Measurements from ENCODE around the gene SLC9A9. TPM values are rescaled to one million over a fixed set of nuclear protein-coding genes. Genes with fewer than 3 reads are reported as not detected.
"Not testable (repeated sequence)": the region's sequence is repeated elsewhere in the genome, so short reads cannot be mapped to it uniquely, and the experiment has no call there.

SLC9A9 gene
- total and polyA plus RNA-seq, 8 donors, result 0.58 to 29.7 (median 14.0) TPM

- TF ChIP-seq POLR2AphosphoS5 (IDR thresholded peaks at IDR 0.05), result peak in 2 of 3 donors; percentile 50 to 58
- TF ChIP-seq POLR2A (IDR thresholded peaks at IDR 0.05), result no peak
- Histone ChIP-seq H3K27me3 (no peaks in the 10 kb centered on the region), H3K4me1 (peaks cover 0 to 57% (median 9%) of the 10 kb centered on the region in 4 donors), H3K9me3 (no peaks in the 10 kb centered on the region), H3K4me3 (no peak overlapping the region), H3K27ac (peak overlapping the region in 4 of 5 donors; percentile 22 to 74 (median 70)), H3K36me3 (no peaks in the 10 kb centered on the region)
- intact Hi-C loops (cut with DNase I; ENCODE audit: low total_unique reads), result no loop called here
- WGBS, 5 donors, result 50 to 75% (median 57%) methylated on average over 3 of the region's 3 CpGs
- DNase-seq, result peak in 1 of 2 donors; percentile 88
Observed at GRCh38 chr3:143809121-143809621, 39.1 kb downstream of the SLC9A9 start.

- DNase-seq, result no peak
- intact Hi-C loops (cut with DNase I; ENCODE audit: low total_unique reads), result no loop called here
- Histone ChIP-seq H3K4me3 (no peak overlapping the region), H3K9me3 (no peaks in the 10 kb centered on the region), H3K27me3 (no peaks in the 10 kb centered on the region), H3K4me1 (peaks cover 0 to 57% (median 9%) of the 10 kb centered on the region in 4 donors), H3K36me3 (no peaks in the 10 kb centered on the region), H3K27ac (peak overlapping the region in 2 of 5 donors; percentile 10 to 14)
- 54 to 66% (median 59%) methylated on average over 2 of the region's 2 CpGs for WGBS, 5 donors
- TF ChIP-seq CTCF (IDR thresholded peaks at IDR 0.05) (no peak), POLR2AphosphoS5 (IDR thresholded peaks at IDR 0.05) (no peak), POLR2A (IDR thresholded peaks at IDR 0.05) (no peak), EP300 (IDR thresholded peaks at IDR 0.05) (no peak)
Observed at GRCh38 chr3:143808030-143808429, 40.2 kb downstream of the SLC9A9 start.

GRCh38 chr3:143806038-143806437 is 42.2 kb downstream of the SLC9A9 start:
- H3K27me3 ChIP-seq, result no peaks in the 10 kb centered on the region
- DNase-seq, result no peak
- TF ChIP-seq EP300 (IDR thresholded peaks at IDR 0.05) (no peak), CTCF (IDR thresholded peaks at IDR 0.05) (no peak), POLR2A (IDR thresholded peaks at IDR 0.05) (no peak), POLR2AphosphoS5 (IDR thresholded peaks at IDR 0.05) (no peak)
- no peaks in the 10 kb centered on the region for H3K36me3 ChIP-seq
- H3K27ac ChIP-seq, result peak overlapping the region in 1 of 5 donors; percentile 1
- intact Hi-C loops (cut with DNase I; ENCODE audit: low total_unique reads), result no loop called here
- no peaks in the 10 kb centered on the region for H3K9me3 ChIP-seq
- H3K4me1 ChIP-seq, result peaks cover 0 to 46% (median 8%) of the 10 kb centered on the region in 4 donors
- no peak overlapping the region for H3K4me3 ChIP-seq
- WGBS, 5 donors, result 79 to 86% (median 85%) methylated on average over 4 of the region's 4 CpGs

- DNase-seq; H3K4me3 ChIP-seq; H3K36me3 ChIP-seq; intact Hi-C loops (cut with DNase I; ENCODE audit: low total_unique reads); H3K9me3 ChIP-seq; H3K27me3 ChIP-seq: not testable (repeated sequence)
- Histone ChIP-seq H3K27ac (peak overlapping the region in 1 of 5 donors; percentile 1), H3K4me1 (peaks cover 0 to 41% (median 8%) of the 10 kb centered on the region in 4 donors)
- 90 to 93% (median 91%) methylated on average over 7 of the region's 7 CpGs for WGBS, 5 donors
Observed at GRCh38 chr3:143805476-143805875, 42.8 kb downstream of the SLC9A9 start.

- H3K27me3 ChIP-seq; intact Hi-C loops (cut with DNase I; ENCODE audit: low total_unique reads): not testable (repeated sequence)
Observed at GRCh38 chr3:143801046-143801445, 47.2 kb downstream of the SLC9A9 start.

GRCh38 chr3:143798151-143798550 is 50.1 kb downstream of the SLC9A9 start:
- DNase-seq; H3K4me3 ChIP-seq; H3K27ac ChIP-seq; H3K9me3 ChIP-seq; H3K36me3 ChIP-seq; intact Hi-C loops (cut with DNase I; ENCODE audit: low total_unique reads); H3K27me3 ChIP-seq: not testable (repeated sequence)
- 90 to 96% (median 93%) methylated on average over 7 of the region's 7 CpGs for WGBS, 5 donors
- peaks cover 0 to 11% (median 4%) of the 10 kb centered on the region in 4 donors for H3K4me1 ChIP-seq

More at GRCh38 chr3:143801046-143801445, 47.2 kb downstream of the SLC9A9 start:
- not testable (repeated sequence) for H3K4me1 ChIP-seq, H3K27ac ChIP-seq, DNase-seq, H3K36me3 ChIP-seq, H3K9me3 ChIP-seq, H3K4me3 ChIP-seq
- WGBS, 5 donors, result 82 to 90% (median 87%) methylated on average over 5 of the region's 5 CpGs
